Measurements from ENCODE around the gene CARS1.
A peak's percentile ranks its signal among the peaks of the same experiment; 100 is the strongest.

CARS1 gene

GRCh38 chr11:2955906-2956476 is 101.2 kb downstream of the CARS1 start:
- DNase-seq (ENCODE audit: low read depth), result no peak

GRCh38 chr11:2954263-2954662 is 103.0 kb downstream of the CARS1 start:
- no peak for DNase-seq (ENCODE audit: low read depth)

- DNase-seq (ENCODE audit: low read depth), result no peak
These were observed 104.9 kb downstream of the CARS1 start for GRCh38 chr11:2952290-2952689.

GRCh38 chr11:2951231-2952110 is 105.8 kb downstream of the CARS1 start:
- DNase-seq (ENCODE audit: low read depth), result peak; percentile 89

Measured in ELR (cell line).